CD14-positive monocyte (primary cell): ENCODE results near the gene SLFN12L. TPM values are rescaled to one million over a fixed set of nuclear protein-coding genes. Genes with fewer than 3 reads are reported as not detected.

Experiments used
- DNase-seq, 3 donors: peaks; one replicate each; pipeline ENCODE4 v3.0.0-alpha.2; 2011 to 2022
- H2AFZ ChIP-seq: 2 replicates; pipeline ENCODE4 v1.6.0; 2012; ENCODE audit warnings: mild to moderate bottlenecking, low read depth, low read length, inconsistent platforms; ENCODE audit not compliant: insufficient read depth, poor library complexity, severe bottlenecking
- H3K27ac ChIP-seq, 2 donors: 1 replicate in 1 of 2; 2 replicates in 1 of 2; pipeline ENCODE4 v1.5.1; 2012 to 2013; ENCODE audit warnings: low read length in 2 of 2, control low read depth in 1 of 2, inconsistent platforms in 1 of 2, low read depth in 1 of 2, mild to moderate bottlenecking in 1 of 2
- H3K27me3 ChIP-seq, 2 donors: one replicate each; pipeline versions ENCODE4 v1.6.0 to v1.6.1; 2011 to 2013; ENCODE audit warnings: low read length in 2 of 2; ENCODE audit not compliant: control insufficient read depth in 2 of 2, insufficient read depth in 2 of 2
- H3K36me3 ChIP-seq, 2 donors: replicated peaks in 1 of 2; 1 replicate in 1 of 2; 2 replicates in 1 of 2; pipeline versions ENCODE4 v1.5.1 to v1.6.1; 2012 to 2013; ENCODE audit warnings: low read length in 2 of 2, control low read depth in 1 of 2, inconsistent platforms in 1 of 2, mild to moderate bottlenecking in 1 of 2; ENCODE audit not compliant: insufficient read depth in 2 of 2, control insufficient read depth in 1 of 2
- H3K4me1 ChIP-seq, 2 donors: 1 replicate in 1 of 2; 2 replicates in 1 of 2; pipeline versions ENCODE4 v1.5.1 to v1.6.1; 2012 to 2013; ENCODE audit warnings: low read length in 2 of 2, control low read depth in 1 of 2, inconsistent platforms in 1 of 2, mild to moderate bottlenecking in 1 of 2, moderate library complexity in 1 of 2; ENCODE audit not compliant: insufficient read depth in 2 of 2, control insufficient read depth in 1 of 2
- H3K4me2 ChIP-seq: replicated peaks from 2 replicates; pipeline ENCODE3; 2012; ENCODE audit warnings: low read length, moderate library complexity, mild to moderate bottlenecking; ENCODE audit not compliant: poor library complexity, severe bottlenecking; ENCODE audit errors: extremely low read depth
- H3K4me3 ChIP-seq, 3 experiments: fragments of 200-600 bp in 1 of 3; sonication (generic) in 1 of 3; replicated peaks in 1 of 3; 1 replicate in 2 of 3; 2 replicates in 1 of 3; pipeline ENCODE4 v1.5.1; 2011 to 2013; ENCODE audit warnings: low read length in 3 of 3, mild to moderate bottlenecking in 3 of 3, control low read depth in 2 of 3, low read depth in 2 of 3, inconsistent platforms in 1 of 3, moderate library complexity in 1 of 3
- H3K79me2 ChIP-seq: 2 replicates; pipeline ENCODE4 v1.6.0; 2012; ENCODE audit warnings: mild to moderate bottlenecking, control low read depth, inconsistent platforms, low read length, moderate library complexity; ENCODE audit not compliant: insufficient read depth
- H3K9ac ChIP-seq: 2 replicates; pipeline ENCODE4 v1.6.0; 2017; ENCODE audit warnings: low read length, mild to moderate bottlenecking; ENCODE audit not compliant: insufficient read depth, poor library complexity, severe bottlenecking
- H3K9me3 ChIP-seq, 2 donors: replicated peaks in 1 of 2; 1 replicate in 1 of 2; 2 replicates in 1 of 2; pipeline versions ENCODE4 v1.5.1 to v1.6.1; 2012 to 2013; ENCODE audit warnings: low read length in 2 of 2, control low read depth in 1 of 2; ENCODE audit not compliant: control insufficient read depth in 1 of 2, insufficient read depth in 1 of 2
- H4K20me1 ChIP-seq: 2 replicates; pipeline ENCODE4 v1.6.0; 2012; ENCODE audit warnings: mild to moderate bottlenecking, low read length, control low read depth, moderate library complexity; ENCODE audit not compliant: insufficient read depth
- H3K27ac Mint-ChIP-seq, 7 donors: one replicate each; pipeline ENCODE4 v1.8.0; 2020; ENCODE audit warnings: mild to moderate bottlenecking in 7 of 7, mixed read lengths in 7 of 7, moderate library complexity in 6 of 7, inconsistent platforms in 2 of 7
- H3K27me3 Mint-ChIP-seq, 3 donors: one replicate each; pipeline ENCODE4 v1.8.0; 2021 to 2022; ENCODE audit warnings: low read depth in 3 of 3, mild to moderate bottlenecking in 3 of 3, mixed read lengths in 3 of 3, moderate library complexity in 3 of 3, inconsistent platforms in 1 of 3
- H3K36me3 Mint-ChIP-seq, 2 donors: one replicate each; pipeline ENCODE4 v1.8.0; 2020; ENCODE audit warnings: mixed read lengths in 2 of 2, inconsistent platforms in 1 of 2, mild to moderate bottlenecking in 1 of 2
- H3K4me1 Mint-ChIP-seq: one replicate; pipeline ENCODE4 v1.8.0; 2020; ENCODE audit warnings: mild to moderate bottlenecking, mixed read lengths
- H3K4me3 Mint-ChIP-seq, 2 donors: one replicate each; pipeline ENCODE4 v1.8.0; 2020; ENCODE audit warnings: mild to moderate bottlenecking in 2 of 2, mixed read lengths in 2 of 2, moderate library complexity in 1 of 2
- H3K9me3 Mint-ChIP-seq, 7 donors: one replicate each; pipeline ENCODE4 v1.8.0; 2020 to 2022; ENCODE audit warnings: mixed read lengths in 7 of 7, mild to moderate bottlenecking in 6 of 7, moderate library complexity in 6 of 7, inconsistent platforms in 2 of 7
- CTCF ChIP-seq: fragments of 200-600 bp; IDR thresholded peaks from one replicate; pipeline ENCODE4 v1.8.0; 2022; ENCODE audit warnings: antibody characterized with exemption, mild to moderate bottlenecking
- WGBS: methylation state at CpG from one replicate; pipeline ENCODE4 v1.1.5; 2013; ENCODE audit warnings: missing lambda C conversion rate; ENCODE audit not compliant: insufficient coverage; 5-methylcytosine and 5-hydroxymethylcytosine counted together
- intact Hi-C, 2 donors: fragments of 100-400 bp; cut with micrococcal nuclease; formaldehyde crosslinking; loops; one replicate each; pipeline versions ENCODE4 v1.15.0 to v1.15.1; 2023
- polyA plus RNA-seq, 3 donors: library from polyadenylated mRNA; depleted of rRNA in 1 of 3; unstranded in 2 of 3; stranded (reverse) in 1 of 3; fragments of 300-500 nt in 2 of 3; fragments of >200 nt in 1 of 3; fragmentation: Illumina TruSeq in 2 of 3; gene quantifications; 1 replicate in 2 of 3; 2 replicates in 1 of 3; pipeline ENCODE4 v1.2.3, GENCODE V29; 2012 to 2021

Gene SLFN12L
- polyA plus RNA-seq, 3 donors = 0.14 to 0.25 (median 0.24) TPM

GRCh38 chr17:35557353-35557752 is 19.9 kb upstream of the SLFN12L start:
- no peaks in the 10 kb centered on the region for H3K79me2 ChIP-seq
- H3K4me2 ChIP-seq = no peak overlapping the region
- peak overlapping the region in 1 of 7 donors; percentile 78 for H3K27ac Mint-ChIP-seq
- H3K4me3 Mint-ChIP-seq = no peak overlapping the region
- no peaks in the 10 kb centered on the region for H3K9me3 ChIP-seq
- no peaks in the 10 kb centered on the region for H3K36me3 Mint-ChIP-seq
- no peak overlapping the region for H3K27ac ChIP-seq
- peaks cover 9% of the 10 kb centered on the region for H3K4me1 Mint-ChIP-seq
- intact Hi-C loops = no loop called here
- H3K9ac ChIP-seq = no peak overlapping the region
- no peaks in the 10 kb centered on the region for H3K9me3 Mint-ChIP-seq
- 93% methylated on average over 2 of the region's 3 CpGs for whole genome bisulfite sequencing
- no peaks in the 10 kb centered on the region for H3K36me3 ChIP-seq
- peaks cover 4 to 7% (median 6%) of the 10 kb centered on the region in 3 donors for H3K27me3 Mint-ChIP-seq
- H3K4me3 ChIP-seq = no peak overlapping the region
- no peak overlapping the region for H2AFZ ChIP-seq
- DNase-seq = no peak
- no peaks in the 10 kb centered on the region for H3K4me1 ChIP-seq
- H4K20me1 ChIP-seq = no peaks in the 10 kb centered on the region
- H3K27me3 ChIP-seq = no peaks in the 10 kb centered on the region
- TF ChIP-seq CTCF = no peak

GRCh38 chr17:35555691-35556090 is 18.2 kb upstream of the SLFN12L start:
- Histone ChIP-seq H3K36me3 (no peaks in the 10 kb centered on the region), H2AFZ (no peak overlapping the region), H4K20me1 (no peaks in the 10 kb centered on the region), H3K4me1 (no peaks in the 10 kb centered on the region), H3K27me3 (no peaks in the 10 kb centered on the region), H3K9ac (no peak overlapping the region), H3K9me3 (no peaks in the 10 kb centered on the region), H3K4me3 (no peak overlapping the region), H3K4me2 (no peak overlapping the region), H3K27ac (no peak overlapping the region), H3K79me2 (no peaks in the 10 kb centered on the region)
- intact Hi-C loops = no loop called here
- DNase-seq = no peak
- peaks cover 7% of the 10 kb centered on the region for H3K4me1 Mint-ChIP-seq
- no peaks in the 10 kb centered on the region for H3K36me3 Mint-ChIP-seq
- H3K27ac Mint-ChIP-seq = no peak overlapping the region
- peaks cover 2 to 12% (median 8%) of the 10 kb centered on the region in 3 donors for H3K27me3 Mint-ChIP-seq
- no peak for TF ChIP-seq CTCF
- peaks cover 0 to 2% (median 0%) of the 10 kb centered on the region in 7 donors for H3K9me3 Mint-ChIP-seq
- no peak overlapping the region for H3K4me3 Mint-ChIP-seq
- 100% methylated on average over 1 of the region's 5 CpGs for WGBS
